ENCODE data around the gene ACAA1. TPM values are rescaled to one million over a fixed set of nuclear protein-coding genes. Genes with fewer than 3 reads are reported as not detected.

ACAA1 gene
- total and polyA plus RNA-seq, 2 of the 13 experiments (the other 11 are each of a cell fraction or from before 2014, with no cell fraction given): 60.8 to 188 TPM

- TF ChIP-seq PITX1 (CRISPR knock-in tag; IDR thresholded peaks at IDR 0.05) (peak; percentile 62; the same call in 1 of the 2 replicates), DZIP1 (CRISPR knock-in tag; IDR thresholded peaks at IDR 0.05) (no peak; the same call in 1 of the 2 replicates), LCORL (IDR thresholded peaks at IDR 0.05) (no peak), LCORL (CRISPR knock-in tag; IDR thresholded peaks at IDR 0.05) (peak; percentile 72), THYN1 (CRISPR knock-in tag; IDR thresholded peaks at IDR 0.05; ENCODE audit: borderline replicate concordance, low read depth) (no peak), FOXC1 (CRISPR knock-in tag; IDR thresholded peaks at IDR 0.05; ENCODE audit: borderline replicate concordance) (peak; percentile 69; the same call in 1 of the 2 replicates), ZEB1 (IDR thresholded peaks at IDR 0.05; ENCODE audit: insufficient replicate concordance, low read depth) (no peak), TBP (CRISPR knock-in tag; IDR thresholded peaks at IDR 0.05) (no peak), ZFP36 (IDR thresholded peaks at IDR 0.05; ENCODE audit: borderline replicate concordance, low read depth, low read length, partially characterized antibody) (no peak), IKZF4 (CRISPR knock-in tag; IDR thresholded peaks at IDR 0.05; ENCODE audit: borderline replicate concordance, low read depth, not compliant biosample characterization) (no peak), ZNF773 (CRISPR knock-in tag; IDR thresholded peaks at IDR 0.05; ENCODE audit: borderline replicate concordance) (no peak), ZNF20 (CRISPR knock-in tag; IDR thresholded peaks at IDR 0.05) (no peak), SP2 (CRISPR knock-in tag; IDR thresholded peaks at IDR 0.05) (peak; percentile 11; the same call in 1 of the 2 replicates), NFKB2 (CRISPR knock-in tag; IDR thresholded peaks at IDR 0.05; ENCODE audit: borderline replicate concordance) (peak; percentile 30; the same call in 1 of the 2 replicates), SUZ12 (IDR thresholded peaks at IDR 0.05; ENCODE audit: low read depth, low read length) (no peak), HINFP (CRISPR knock-in tag; IDR thresholded peaks at IDR 0.05; ENCODE audit: low read depth) (no peak)
- TF ChIP-seq, protein P1, sequence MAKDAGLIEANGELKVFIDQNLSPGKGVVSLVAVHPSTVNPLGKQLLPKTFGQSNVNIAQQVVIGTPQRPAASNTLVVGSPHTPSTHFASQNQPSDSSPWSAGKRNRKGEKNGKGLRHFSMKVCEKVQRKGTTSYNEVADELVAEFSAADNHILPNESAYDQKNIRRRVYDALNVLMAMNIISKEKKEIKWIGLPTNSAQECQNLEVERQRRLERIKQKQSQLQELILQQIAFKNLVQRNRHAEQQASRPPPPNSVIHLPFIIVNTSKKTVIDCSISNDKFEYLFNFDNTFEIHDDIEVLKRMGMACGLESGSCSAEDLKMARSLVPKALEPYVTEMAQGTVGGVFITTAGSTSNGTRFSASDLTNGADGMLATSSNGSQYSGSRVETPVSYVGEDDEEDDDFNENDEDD (CRISPR knock-in tag; IDR thresholded peaks at IDR 0.05; ENCODE audit: borderline replicate concordance): peak; percentile 17; the same call in 1 of the 2 replicates
- TF ChIP-seq, protein P2, sequence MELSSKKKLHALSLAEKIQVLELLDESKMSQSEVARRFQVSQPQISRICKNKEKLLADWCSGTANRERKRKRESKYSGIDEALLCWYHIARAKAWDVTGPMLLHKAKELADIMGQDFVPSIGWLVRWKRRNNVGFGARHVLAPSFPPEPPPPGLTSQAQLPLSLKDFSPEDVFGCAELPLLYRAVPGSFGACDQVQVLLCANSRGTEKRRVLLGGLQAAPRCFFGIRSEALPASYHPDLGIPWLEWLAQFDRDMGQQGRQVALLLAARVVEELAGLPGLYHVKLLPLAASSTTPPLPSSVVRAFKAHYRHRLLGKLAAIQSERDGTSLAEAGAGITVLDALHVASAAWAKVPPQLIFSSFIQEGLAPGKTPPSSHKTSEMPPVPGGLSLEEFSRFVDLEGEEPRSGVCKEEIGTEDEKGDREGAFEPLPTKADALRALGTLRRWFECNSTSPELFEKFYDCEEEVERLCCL (CRISPR knock-in tag; IDR thresholded peaks at IDR 0.05; ENCODE audit: borderline replicate concordance): no peak
- TF ChIP-seq, protein P3, sequence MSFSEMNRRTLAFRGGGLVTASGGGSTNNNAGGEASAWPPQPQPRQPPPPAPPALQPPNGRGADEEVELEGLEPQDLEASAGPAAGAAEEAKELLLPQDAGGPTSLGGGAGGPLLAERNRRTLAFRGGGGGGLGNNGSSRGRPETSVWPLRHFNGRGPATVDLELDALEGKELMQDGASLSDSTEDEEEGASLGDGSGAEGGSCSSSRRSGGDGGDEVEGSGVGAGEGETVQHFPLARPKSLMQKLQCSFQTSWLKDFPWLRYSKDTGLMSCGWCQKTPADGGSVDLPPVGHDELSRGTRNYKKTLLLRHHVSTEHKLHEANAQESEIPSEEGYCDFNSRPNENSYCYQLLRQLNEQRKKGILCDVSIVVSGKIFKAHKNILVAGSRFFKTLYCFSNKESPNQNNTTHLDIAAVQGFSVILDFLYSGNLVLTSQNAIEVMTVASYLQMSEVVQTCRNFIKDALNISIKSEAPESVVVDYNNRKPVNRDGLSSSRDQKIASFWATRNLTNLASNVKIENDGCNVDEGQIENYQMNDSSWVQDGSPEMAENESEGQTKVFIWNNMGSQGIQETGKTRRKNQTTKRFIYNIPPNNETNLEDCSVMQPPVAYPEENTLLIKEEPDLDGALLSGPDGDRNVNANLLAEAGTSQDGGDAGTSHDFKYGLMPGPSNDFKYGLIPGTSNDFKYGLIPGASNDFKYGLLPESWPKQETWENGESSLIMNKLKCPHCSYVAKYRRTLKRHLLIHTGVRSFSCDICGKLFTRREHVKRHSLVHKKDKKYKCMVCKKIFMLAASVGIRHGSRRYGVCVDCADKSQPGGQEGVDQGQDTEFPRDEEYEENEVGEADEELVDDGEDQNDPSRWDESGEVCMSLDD (CRISPR knock-in tag; IDR thresholded peaks at IDR 0.05; ENCODE audit: borderline replicate concordance): no peak
These were observed 1.6 kb upstream of the ACAA1 start, which contains the start of gene MYD88 (continued) for GRCh38 chr3:38138349-38139190.
